ENCODE data around the gene UTS2R.

DNA sequence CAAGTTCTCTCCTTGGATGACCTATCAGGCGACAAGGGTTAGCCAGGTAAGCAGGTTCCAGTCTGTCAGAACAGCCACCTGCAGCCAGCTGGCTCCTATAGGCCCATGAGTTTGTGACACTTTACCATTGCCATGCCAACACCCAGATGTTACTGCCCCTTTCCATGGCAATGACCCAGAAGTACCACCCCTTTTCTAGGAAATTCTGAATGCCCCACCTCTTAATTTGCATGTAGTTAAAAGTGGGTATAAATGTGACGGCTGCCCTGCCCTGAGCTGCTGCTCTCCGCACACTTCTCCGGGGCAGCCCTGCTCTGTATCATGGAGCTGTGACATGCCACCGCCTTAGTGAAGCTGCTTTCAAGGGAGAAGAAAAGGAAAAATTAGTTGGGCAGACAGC is 28.0 kb upstream of the UTS2R start:
- TF ChIP-seq, protein P1, sequence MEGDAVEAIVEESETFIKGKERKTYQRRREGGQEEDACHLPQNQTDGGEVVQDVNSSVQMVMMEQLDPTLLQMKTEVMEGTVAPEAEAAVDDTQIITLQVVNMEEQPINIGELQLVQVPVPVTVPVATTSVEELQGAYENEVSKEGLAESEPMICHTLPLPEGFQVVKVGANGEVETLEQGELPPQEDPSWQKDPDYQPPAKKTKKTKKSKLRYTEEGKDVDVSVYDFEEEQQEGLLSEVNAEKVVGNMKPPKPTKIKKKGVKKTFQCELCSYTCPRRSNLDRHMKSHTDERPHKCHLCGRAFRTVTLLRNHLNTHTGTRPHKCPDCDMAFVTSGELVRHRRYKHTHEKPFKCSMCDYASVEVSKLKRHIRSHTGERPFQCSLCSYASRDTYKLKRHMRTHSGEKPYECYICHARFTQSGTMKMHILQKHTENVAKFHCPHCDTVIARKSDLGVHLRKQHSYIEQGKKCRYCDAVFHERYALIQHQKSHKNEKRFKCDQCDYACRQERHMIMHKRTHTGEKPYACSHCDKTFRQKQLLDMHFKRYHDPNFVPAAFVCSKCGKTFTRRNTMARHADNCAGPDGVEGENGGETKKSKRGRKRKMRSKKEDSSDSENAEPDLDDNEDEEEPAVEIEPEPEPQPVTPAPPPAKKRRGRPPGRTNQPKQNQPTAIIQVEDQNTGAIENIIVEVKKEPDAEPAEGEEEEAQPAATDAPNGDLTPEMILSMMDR (optimal IDR thresholded peaks at IDR 0.05 in 1 of 3, IDR thresholded peaks at IDR 0.05 in 1 of 3, conservative IDR thresholded peaks at IDR 0.05 in 1 of 3; ENCODE audit: extremely low read depth in 1 of 3, insufficient read depth in 2 of 3, low read length in 3 of 3): no peak
- TF ChIP-seq EZH2 (IDR thresholded peaks at IDR 0.05; ENCODE audit: low read length): no peak
